Sigmoid colon (tissue), 7 donors: ENCODE measurements around the gene MAP1B. TPM values are rescaled to one million over a fixed set of nuclear protein-coding genes. Genes with fewer than 3 reads are reported as not detected.

Source experiments
- DNase-seq: peaks from one replicate; pipeline ENCODE4 v3.0.0-alpha.2; 2019
- H3K27ac ChIP-seq, 4 donors: fragments of 200-600 bp; sonication (generic); one replicate each; pipeline ENCODE4 v1.5.1; 2016 to 2019; ENCODE audit warnings: mild to moderate bottlenecking in 1 of 4
- H3K27me3 ChIP-seq, 3 donors: fragments of 200-600 bp; sonication (generic); one replicate each; pipeline ENCODE4 v1.5.1; 2019; ENCODE audit warnings: mild to moderate bottlenecking in 1 of 3
- H3K36me3 ChIP-seq, 4 donors: fragments of 200-600 bp; sonication (generic); one replicate each; pipeline ENCODE4 v1.5.1; 2016 to 2019
- H3K4me1 ChIP-seq, 4 donors: fragments of 200-600 bp; sonication (generic); one replicate each; pipeline ENCODE4 v1.5.1; 2017 to 2019
- H3K4me3 ChIP-seq, 4 donors: fragments of 200-600 bp; sonication (generic); one replicate each; pipeline ENCODE4 v1.5.1; 2017 to 2019; ENCODE audit warnings: mild to moderate bottlenecking in 2 of 4, moderate library complexity in 1 of 4
- H3K9me3 ChIP-seq, 4 donors: fragments of 200-600 bp in 3 of 4; sonication (generic) in 3 of 4; one replicate each; pipeline versions ENCODE4 v1.5.1 to v1.6.1; 2013 to 2019
- CTCF ChIP-seq, 4 experiments: fragments of 450-650 bp in 3 of 4; fragments of 200-600 bp in 1 of 4; IDR thresholded peaks; one replicate each; pipeline ENCODE4 v1.5.1; 2016 to 2019; ENCODE audit warnings: antibody characterized with exemption in 4 of 4, mild to moderate bottlenecking in 3 of 4, moderate library complexity in 2 of 4
- EP300 ChIP-seq, 4 donors: sonication (generic); formaldehyde crosslinking; IDR thresholded peaks; one replicate each; pipeline ENCODE4 v1.6.1; 2017; ENCODE audit warnings: antibody characterized with exemption in 4 of 4
- POLR2A ChIP-seq, 2 donors: fragments of 450-650 bp; IDR thresholded peaks; one replicate each; pipeline ENCODE4 v1.6.1; 2016; ENCODE audit warnings: antibody characterized with exemption in 2 of 2, mild to moderate bottlenecking in 2 of 2, moderate library complexity in 2 of 2
- POLR2AphosphoS5 ChIP-seq, 4 donors: sonication (generic); formaldehyde crosslinking; IDR thresholded peaks; one replicate each; pipeline ENCODE4 v1.6.1; 2017; ENCODE audit warnings: antibody characterized with exemption in 4 of 4
- WGBS, 2 donors: extraction: QIAGEN DNeasy Blood & Tissue Kit; methylation state at CpG; one replicate each; pipeline ENCODE4 v1.1.7; 2013; 5-methylcytosine and 5-hydroxymethylcytosine counted together
- intact Hi-C: fragments of 100-400 bp; cut with DNase I; formaldehyde crosslinking; loops from one replicate; pipeline ENCODE4 v1.15.1; 2023
- polyA plus RNA-seq, 3 donors: library from polyadenylated mRNA; stranded (reverse); fragments of 200-250 nt; gene quantifications; one replicate each; pipeline ENCODE4 v1.2.3, GENCODE V29; 2013
- total RNA-seq, 4 donors: library from RNA; depleted of rRNA; stranded (reverse); fragments of >200 nt; gene quantifications; one replicate each; pipeline ENCODE4 v1.1.0, GENCODE V29; 2016
- donor health status: healthy with polysubstance abuse.
- donor health status: Bipolar disorder and iron deficiency.
- donor health status: healthy.

Gene MAP1B
- total and polyA plus RNA-seq, 7 donors, result 0.69 to 659 (median 98.6) TPM

- intact Hi-C loops, result no loop called here
- Histone ChIP-seq H3K36me3 (peaks cover 0 to 25% (median 7%) of the 10 kb centered on the region in 4 donors), H3K4me3 (no peak overlapping the region), H3K27ac (no peak overlapping the region), H3K9me3 (no peaks in the 10 kb centered on the region), H3K4me1 (peaks cover 0 to 11% (median 6%) of the 10 kb centered on the region in 4 donors), H3K27me3 (no peaks in the 10 kb centered on the region)
- DNase-seq, result no peak
- TF ChIP-seq CTCF (IDR thresholded peaks at IDR 0.05) (no peak), EP300 (IDR thresholded peaks at IDR 0.05) (no peak), POLR2AphosphoS5 (IDR thresholded peaks at IDR 0.05) (no peak), POLR2A (IDR thresholded peaks at IDR 0.05) (no peak)
Measured at GRCh38 chr5:72115296-72115695, 8.0 kb downstream of the MAP1B start.

DNA sequence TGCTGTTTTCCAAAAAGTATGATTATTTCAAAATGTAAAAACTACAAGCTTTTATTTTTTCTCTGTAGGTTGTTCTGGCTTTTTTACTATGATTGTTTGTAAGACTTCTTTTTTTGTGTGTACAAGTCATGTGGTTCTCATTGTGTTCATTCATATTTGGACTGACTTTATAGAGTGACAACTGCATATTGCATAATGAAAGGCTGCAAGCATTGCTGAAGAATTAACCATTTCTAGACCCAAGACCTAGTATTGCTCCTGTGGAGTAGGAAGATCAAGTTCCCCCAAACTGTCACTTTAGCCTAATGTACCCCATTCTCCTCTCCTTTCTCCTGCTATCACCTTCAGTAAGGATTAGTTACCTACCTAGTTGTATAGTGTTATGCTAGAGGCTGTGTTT lies 10.0 kb downstream of the MAP1B start:
- no peak overlapping the region for H3K27ac ChIP-seq
- H3K36me3 ChIP-seq, result peaks cover 0 to 25% (median 7%) of the 10 kb centered on the region in 4 donors
- TF ChIP-seq CTCF (IDR thresholded peaks at IDR 0.05), result no peak
- no peak for TF ChIP-seq POLR2AphosphoS5 (IDR thresholded peaks at IDR 0.05)
- no peak for TF ChIP-seq EP300 (IDR thresholded peaks at IDR 0.05)
- no peak for TF ChIP-seq POLR2A (IDR thresholded peaks at IDR 0.05)
- DNase-seq, result no peak
- peaks cover 0 to 12% (median 2%) of the 10 kb centered on the region in 4 donors for H3K4me1 ChIP-seq
- H3K27me3 ChIP-seq, result no peaks in the 10 kb centered on the region
- H3K4me3 ChIP-seq, result no peak overlapping the region
- no peaks in the 10 kb centered on the region for H3K9me3 ChIP-seq
- intact Hi-C loops, result no loop called here

GRCh38 chr5:72121052-72121779 lies 13.9 kb downstream of the MAP1B start:
- Histone ChIP-seq H3K4me3 (no peak overlapping the region), H3K36me3 (peaks cover 0 to 16% (median 6%) of the 10 kb centered on the region in 4 donors), H3K4me1 (peaks cover 0 to 31% (median 14%) of the 10 kb centered on the region in 4 donors), H3K27ac (no peak overlapping the region), H3K27me3 (no peaks in the 10 kb centered on the region), H3K9me3 (no peaks in the 10 kb centered on the region)
- DNase-seq, result no peak
- intact Hi-C loops, result no loop called here
- 65 to 77% methylated on average over 12 of the region's 12 CpGs for WGBS, 2 donors
- TF ChIP-seq POLR2AphosphoS5 (IDR thresholded peaks at IDR 0.05), result no peak
- no peak for TF ChIP-seq EP300 (IDR thresholded peaks at IDR 0.05)
- no peak for TF ChIP-seq CTCF (IDR thresholded peaks at IDR 0.05)
- no peak for TF ChIP-seq POLR2A (IDR thresholded peaks at IDR 0.05)

DNA sequence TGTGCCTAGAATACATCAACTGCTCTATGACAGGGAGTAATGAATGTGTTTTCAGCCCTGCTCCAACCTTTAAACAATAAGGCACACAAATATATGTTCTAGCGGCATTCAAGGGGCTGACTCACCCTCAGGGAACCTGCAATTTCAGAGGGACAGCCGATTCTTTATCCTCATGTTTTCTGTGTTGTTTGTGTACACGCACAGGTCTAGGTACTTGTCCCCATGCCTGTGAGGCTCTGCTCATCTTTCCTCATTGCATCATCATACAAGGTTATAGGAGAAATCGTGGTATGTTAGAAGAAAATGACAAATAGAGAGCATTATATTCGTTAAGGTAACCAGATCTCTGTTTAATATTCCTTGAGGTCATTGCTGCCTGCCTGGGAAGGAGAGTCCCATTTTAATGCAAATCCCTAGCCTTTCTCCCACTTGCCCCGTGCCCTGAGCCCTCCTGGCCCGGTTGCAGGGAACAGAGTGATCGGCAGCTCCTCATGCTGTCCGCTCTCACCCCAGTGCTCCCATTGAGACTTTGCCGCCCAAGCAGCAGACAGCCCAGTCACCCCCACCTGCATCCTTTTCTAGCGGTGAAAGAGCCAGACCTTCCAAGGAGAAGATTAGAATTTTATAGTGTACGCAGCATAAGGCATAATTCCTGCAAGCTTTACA lies 14.6 kb downstream of the MAP1B start:
- no peak for TF ChIP-seq POLR2AphosphoS5 (IDR thresholded peaks at IDR 0.05)
- no peak for TF ChIP-seq CTCF (IDR thresholded peaks at IDR 0.05)
- no peak for TF ChIP-seq POLR2A (IDR thresholded peaks at IDR 0.05)
- TF ChIP-seq EP300 (IDR thresholded peaks at IDR 0.05), result no peak
- intact Hi-C loops, result no loop called here
- 73 to 75% methylated on average over 12 of the region's 12 CpGs for WGBS, 2 donors
- no peaks in the 10 kb centered on the region for H3K27me3 ChIP-seq
- peaks cover 0 to 9% (median 2%) of the 10 kb centered on the region in 4 donors for H3K36me3 ChIP-seq
- H3K4me1 ChIP-seq, result peaks cover 0 to 32% (median 14%) of the 10 kb centered on the region in 4 donors
- H3K27ac ChIP-seq, result no peak overlapping the region
- H3K9me3 ChIP-seq, result no peaks in the 10 kb centered on the region
- H3K4me3 ChIP-seq, result no peak overlapping the region
- no peak for DNase-seq
